ENCODE measurements around the gene EDAR. TPM values are rescaled to one million over a fixed set of nuclear protein-coding genes. Genes with fewer than 3 reads are reported as not detected.

The EDAR gene
- total RNA-seq, 4 donors from 2014 or later: 0.72 to 7.1 (median 4.2) TPM

DNA sequence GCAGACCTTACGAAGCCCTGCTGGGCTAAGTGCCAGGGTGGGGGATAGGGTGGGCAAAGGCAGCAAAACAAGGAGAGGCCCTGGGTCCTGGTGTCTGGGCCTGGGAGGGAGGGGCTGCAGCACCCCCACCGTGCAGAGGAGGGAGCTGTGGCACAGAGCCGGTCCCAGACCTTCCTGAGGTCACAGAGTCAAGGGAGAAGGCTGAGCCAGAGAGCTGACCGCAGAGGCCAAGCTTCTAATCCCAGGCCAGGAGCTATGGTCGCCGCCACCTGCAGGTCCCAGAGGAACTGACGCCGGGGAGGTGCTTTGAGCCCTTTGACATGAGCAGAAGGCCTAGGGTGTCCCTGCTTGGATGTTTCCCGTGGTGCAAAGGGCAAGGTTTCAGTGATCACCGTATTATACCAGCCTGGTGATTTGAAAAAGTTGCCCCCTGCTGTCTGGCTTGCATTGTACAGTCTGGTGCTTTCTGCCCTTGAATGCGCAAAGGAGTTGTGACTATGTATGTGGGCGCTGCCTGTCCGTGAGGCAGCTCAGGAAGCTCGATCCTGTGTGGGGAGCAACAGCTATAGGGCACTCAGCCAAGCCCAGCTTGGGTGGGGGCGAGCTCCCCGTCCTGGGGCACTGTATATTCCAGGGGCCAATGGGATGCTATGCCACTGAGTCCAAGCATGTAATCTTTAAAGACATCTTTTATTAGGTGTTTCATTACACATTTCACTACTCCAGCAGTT is 44.3 kb downstream of the EDAR start:
- H3K4me3 ChIP-seq (ENCODE audit: low read depth, poor library complexity, severe bottlenecking): no peak overlapping the region
- intact Hi-C loops (cut with DNase I; ENCODE audit: low total_unique reads): no loop called here
- DNase-seq (ENCODE audit: low spot score in 2 of 2): no peak
- 56 to 58% methylated on average over 10 to 14 of the region's 16 CpGs for WGBS, 2 donors
- no peak for TF ChIP-seq POLR2A (IDR thresholded peaks at IDR 0.05)
- TF ChIP-seq, protein P1, sequence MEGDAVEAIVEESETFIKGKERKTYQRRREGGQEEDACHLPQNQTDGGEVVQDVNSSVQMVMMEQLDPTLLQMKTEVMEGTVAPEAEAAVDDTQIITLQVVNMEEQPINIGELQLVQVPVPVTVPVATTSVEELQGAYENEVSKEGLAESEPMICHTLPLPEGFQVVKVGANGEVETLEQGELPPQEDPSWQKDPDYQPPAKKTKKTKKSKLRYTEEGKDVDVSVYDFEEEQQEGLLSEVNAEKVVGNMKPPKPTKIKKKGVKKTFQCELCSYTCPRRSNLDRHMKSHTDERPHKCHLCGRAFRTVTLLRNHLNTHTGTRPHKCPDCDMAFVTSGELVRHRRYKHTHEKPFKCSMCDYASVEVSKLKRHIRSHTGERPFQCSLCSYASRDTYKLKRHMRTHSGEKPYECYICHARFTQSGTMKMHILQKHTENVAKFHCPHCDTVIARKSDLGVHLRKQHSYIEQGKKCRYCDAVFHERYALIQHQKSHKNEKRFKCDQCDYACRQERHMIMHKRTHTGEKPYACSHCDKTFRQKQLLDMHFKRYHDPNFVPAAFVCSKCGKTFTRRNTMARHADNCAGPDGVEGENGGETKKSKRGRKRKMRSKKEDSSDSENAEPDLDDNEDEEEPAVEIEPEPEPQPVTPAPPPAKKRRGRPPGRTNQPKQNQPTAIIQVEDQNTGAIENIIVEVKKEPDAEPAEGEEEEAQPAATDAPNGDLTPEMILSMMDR (IDR thresholded peaks at IDR 0.05): no peak

DNA sequence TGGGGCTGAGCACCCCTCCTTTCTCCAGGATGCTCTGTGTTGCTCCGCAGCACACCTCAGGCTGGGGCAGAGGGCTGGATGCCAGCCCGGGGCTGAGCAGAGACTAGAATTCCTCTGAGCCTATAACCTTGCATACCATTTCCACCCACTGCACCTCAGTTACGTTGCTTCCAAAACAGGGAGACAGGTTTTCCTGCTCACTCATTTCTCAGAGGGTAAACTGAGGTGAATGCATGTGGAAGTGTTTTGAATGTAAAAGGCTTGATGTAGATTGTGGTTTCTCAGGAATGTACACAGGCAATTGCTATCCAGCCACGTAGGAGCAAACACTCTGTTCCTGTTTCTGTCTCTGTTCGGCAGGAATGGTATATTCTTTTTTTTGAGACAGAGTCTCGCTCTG is 45.3 kb downstream of the EDAR start:
- intact Hi-C loops (cut with DNase I; ENCODE audit: low total_unique reads): no loop called here
- no peak overlapping the region for H3K4me3 ChIP-seq (ENCODE audit: low read depth, poor library complexity, severe bottlenecking)
- no peak for TF ChIP-seq POLR2A (IDR thresholded peaks at IDR 0.05)
- TF ChIP-seq, protein P1 (IDR thresholded peaks at IDR 0.05): no peak
- DNase-seq (ENCODE audit: low spot score in 2 of 2): no peak
- WGBS, 2 donors: 57 to 62% methylated on average over 6 of the region's 6 CpGs

DNA sequence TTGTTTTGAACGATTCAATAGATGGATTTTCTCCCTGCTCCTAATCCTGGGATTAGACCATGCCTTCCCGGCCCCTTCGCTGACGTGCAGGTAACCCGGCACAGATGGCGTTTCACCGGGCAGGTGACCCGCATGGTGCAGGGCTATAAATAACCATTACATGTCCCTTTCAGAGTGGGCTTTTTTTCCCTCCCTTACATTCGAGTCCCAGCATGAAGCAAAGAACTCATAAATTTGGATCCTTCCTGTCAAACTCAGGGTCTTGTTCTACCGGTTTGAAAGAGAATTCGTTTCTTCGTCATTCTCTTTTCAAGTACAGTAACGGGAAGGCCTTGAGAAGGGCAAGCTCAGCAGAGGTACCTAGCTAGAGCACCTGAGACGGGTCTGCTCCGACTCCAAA is 46.1 kb downstream of the EDAR start:
- 42 to 55% methylated on average over 15 of the region's 15 CpGs for WGBS, 2 donors
- no peak overlapping the region for H3K4me3 ChIP-seq (ENCODE audit: low read depth, poor library complexity, severe bottlenecking)
- no peak for DNase-seq (ENCODE audit: low spot score in 2 of 2)
- intact Hi-C loops (cut with DNase I; ENCODE audit: low total_unique reads): no loop called here
- TF ChIP-seq, protein P1 (IDR thresholded peaks at IDR 0.05): no peak
- TF ChIP-seq POLR2A (IDR thresholded peaks at IDR 0.05): no peak

DNA sequence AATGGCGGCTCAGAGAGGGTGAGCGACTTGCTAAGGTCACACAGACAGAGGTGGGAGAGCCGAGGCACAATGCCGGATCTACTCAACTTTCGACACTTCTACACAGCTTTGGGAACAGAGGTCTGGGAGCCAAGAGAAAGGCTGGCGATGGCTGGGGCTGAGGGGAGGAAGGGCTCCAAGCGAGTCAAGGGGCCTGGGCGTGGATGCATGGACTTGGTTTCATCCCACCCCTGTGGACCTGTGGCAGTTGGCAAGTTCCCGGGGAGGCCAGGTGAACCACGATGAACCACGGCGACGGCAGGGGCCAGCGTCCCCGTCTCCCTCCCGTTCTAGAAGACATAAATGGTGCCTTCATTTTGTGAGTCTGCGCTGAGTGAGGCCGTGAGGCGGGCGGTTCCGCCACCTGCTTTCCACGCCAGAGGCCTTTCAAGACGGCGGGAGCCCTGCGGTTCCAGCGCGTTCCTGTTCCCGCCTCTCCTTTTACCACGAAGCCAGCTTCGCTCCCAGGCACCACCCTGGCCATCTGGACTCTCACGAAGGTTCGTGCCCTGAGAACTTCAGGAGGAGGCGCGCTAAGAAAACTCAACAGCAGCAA is 46.7 kb downstream of the EDAR start:
- intact Hi-C loops (cut with DNase I; ENCODE audit: low total_unique reads): no loop called here
- H3K4me3 ChIP-seq (ENCODE audit: low read depth, poor library complexity, severe bottlenecking): no peak overlapping the region
- DNase-seq (ENCODE audit: low spot score in 2 of 2): no peak
- TF ChIP-seq, protein P1 (IDR thresholded peaks at IDR 0.05): no peak
- no peak for TF ChIP-seq POLR2A (IDR thresholded peaks at IDR 0.05)
- WGBS, 2 donors: 78 to 82% methylated on average over 34 of the region's 34 CpGs

DNA sequence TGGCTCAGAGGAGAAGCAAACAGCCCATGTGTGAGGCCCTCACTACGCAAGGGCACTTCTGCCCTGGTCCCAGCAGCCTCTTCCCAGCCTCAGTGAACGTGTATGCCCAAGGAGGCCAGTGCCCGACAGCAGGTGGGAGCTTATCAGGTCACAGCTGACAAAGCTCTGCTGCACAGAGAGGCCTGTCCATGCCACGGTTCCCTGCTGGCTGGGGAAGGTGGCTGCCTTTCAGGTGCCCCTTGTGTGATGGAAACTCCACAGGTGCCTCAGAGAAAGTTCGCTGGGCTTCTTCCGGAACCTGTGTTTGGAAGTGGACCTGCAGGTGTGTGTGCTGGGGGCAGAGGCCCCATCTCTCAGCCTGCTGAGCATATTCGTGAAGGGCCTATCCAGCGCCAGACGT is 47.3 kb downstream of the EDAR start:
- intact Hi-C loops (cut with DNase I; ENCODE audit: low total_unique reads): no loop called here
- no peak for DNase-seq (ENCODE audit: low spot score in 2 of 2)
- no peak overlapping the region for H3K4me3 ChIP-seq (ENCODE audit: low read depth, poor library complexity, severe bottlenecking)
- TF ChIP-seq, protein P1 (IDR thresholded peaks at IDR 0.05): no peak
- TF ChIP-seq POLR2A (IDR thresholded peaks at IDR 0.05): no peak
- WGBS, 2 donors: 92% methylated on average over 9 of the region's 9 CpGs
